Esophagus squamous epithelium (tissue), 5 donors: ENCODE data around the gene TMEM238. TPM values are rescaled to one million over a fixed set of nuclear protein-coding genes. Genes with fewer than 3 reads are reported as not detected.
"Not testable (repeated sequence)": the region's sequence is repeated elsewhere in the genome, so short reads cannot be mapped to it uniquely, and the experiment has no call there.

Experiments
- DNase-seq: peaks from one replicate; lab custom pipeline; 2025; lab: John Stamatoyannopoulos, UW
- H3K27ac ChIP-seq, 4 donors: fragments of 200-600 bp; sonication (generic); one replicate each; pipeline ENCODE4 v1.5.1; 2016 to 2019; ENCODE audit warnings: mild to moderate bottlenecking in 1 of 4
- H3K27me3 ChIP-seq, 4 donors: fragments of 200-600 bp; sonication (generic); 1 replicate in 3 of 4; 2 replicates in 1 of 4; pipeline versions ENCODE4 v1.5.1 to v1.6.0; 2017 to 2021; ENCODE audit warnings: antibody characterized with exemption in 1 of 4
- H3K36me3 ChIP-seq, 3 donors: fragments of 200-600 bp; sonication (generic); one replicate each; pipeline ENCODE4 v1.5.1; 2016 to 2019
- H3K4me1 ChIP-seq, 3 donors: fragments of 200-600 bp; sonication (generic); one replicate each; pipeline ENCODE4 v1.5.1; 2017 to 2019
- H3K4me3 ChIP-seq, 4 donors: fragments of 200-600 bp; sonication (generic); 1 replicate in 3 of 4; 2 replicates in 1 of 4; pipeline ENCODE4 v1.5.1; 2016 to 2019; ENCODE audit warnings: mild to moderate bottlenecking in 2 of 4, moderate library complexity in 1 of 4
- H3K9me3 ChIP-seq, 3 donors: fragments of 200-600 bp; sonication (generic); one replicate each; pipeline ENCODE4 v1.5.1; 2016 to 2019
- POLR2A ChIP-seq, 4 donors: fragments of 450-650 bp; IDR thresholded peaks; one replicate each; pipeline ENCODE4 v1.6.1; 2017; ENCODE audit warnings: antibody characterized with exemption in 4 of 4, mild to moderate bottlenecking in 4 of 4, moderate library complexity in 3 of 4
- WGBS, 2 donors: methylation state at CpG; one replicate each; pipeline ENCODE4 v1.1.5; 2018; 5-methylcytosine and 5-hydroxymethylcytosine counted together
- intact Hi-C: fragments of 100-400 bp; cut with DNase I; formaldehyde crosslinking; loops from one replicate; pipeline ENCODE4 v1.15.0; 2022
- total RNA-seq, 4 donors: library from RNA; depleted of rRNA; stranded (reverse); fragments of >200 nt; gene quantifications; one replicate each; pipeline ENCODE4 v1.1.0, GENCODE V29; 2016
- TF ChIP-seq, protein P1 (sequence below), 6 experiments: fragments of 450-650 bp in 4 of 6; fragments of 200-600 bp in 2 of 6; sonication (generic) in 2 of 6; IDR thresholded peaks; one replicate each; pipeline ENCODE4 v1.5.1; 2016 to 2019; ENCODE audit warnings: antibody characterized with exemption in 6 of 6, mild to moderate bottlenecking in 4 of 6, moderate library complexity in 4 of 6
- donor health status: DM: yes; HTN: yes; CAD: no.

TMEM238 gene
- total RNA-seq, 4 donors from 2014 or later = 11.9 to 41.8 (median 27.1) TPM

DNA sequence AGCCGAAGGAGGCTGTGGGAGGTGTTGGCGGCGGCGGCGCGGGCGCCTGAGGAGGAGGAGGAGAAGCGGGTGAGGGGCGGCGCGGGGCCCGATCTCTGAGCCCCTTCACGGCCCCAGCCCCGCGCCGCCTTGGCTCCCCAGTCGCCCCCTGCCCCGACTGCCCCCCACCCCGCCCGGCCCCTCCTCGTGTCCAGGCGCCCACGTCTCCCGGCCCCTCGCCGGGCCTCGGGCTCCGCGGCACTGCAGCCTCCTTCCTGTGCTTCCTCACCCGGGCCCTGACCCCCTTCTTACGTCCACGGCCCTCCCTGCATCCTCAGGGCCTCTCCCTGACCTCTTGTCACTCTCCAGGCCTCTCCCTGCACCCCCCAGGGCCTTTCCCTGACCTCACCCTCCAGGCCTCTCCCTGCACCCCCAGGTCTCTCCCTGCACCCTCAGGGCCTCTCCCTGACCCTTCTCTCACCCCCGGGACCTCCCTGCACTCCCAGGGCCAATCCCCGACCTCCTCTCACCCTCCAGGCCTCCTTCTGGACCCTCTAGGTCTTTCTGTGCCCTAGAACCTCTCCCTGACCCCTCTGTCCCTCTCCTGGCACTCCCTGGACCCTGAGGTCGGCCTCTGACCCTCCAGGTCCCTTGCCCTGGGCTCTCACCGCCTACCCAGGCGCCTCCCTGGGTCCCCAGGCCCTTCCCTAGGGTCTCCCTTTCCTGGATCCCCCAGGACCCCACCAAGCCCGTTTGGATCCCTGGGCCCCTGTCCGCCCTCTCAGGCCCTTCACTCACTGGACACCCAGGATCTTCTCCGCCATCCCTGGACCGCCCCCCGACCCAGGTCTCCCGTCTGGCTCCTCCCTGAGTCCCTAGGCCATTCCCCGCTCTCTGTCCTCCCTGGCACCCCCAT lies 44.0 kb downstream of the TMEM238 start:
- DNase-seq = no peak
- Histone ChIP-seq H3K9me3 (no peaks in the 10 kb centered on the region), H3K36me3 (peaks cover 3 to 25% (median 8%) of the 10 kb centered on the region in 3 donors), H3K4me1 (peaks cover 18 to 48% (median 20%) of the 10 kb centered on the region in 3 donors), H3K27me3 (peaks cover 0 to 9% (median 0%) of the 10 kb centered on the region in 4 donors), H3K27ac (peak overlapping the region; percentile 92 to 96 (median 96)), H3K4me3 (peak overlapping the region; percentile 65 to 81 (median 74))
- intact Hi-C loops = no loop called here
- 1 to 6% methylated on average over 18 to 31 of the region's 44 CpGs for WGBS, 2 donors
- TF ChIP-seq POLR2A (IDR thresholded peaks at IDR 0.05) = peak in 1 of 4 donors; percentile 97
- TF ChIP-seq, protein P1, sequence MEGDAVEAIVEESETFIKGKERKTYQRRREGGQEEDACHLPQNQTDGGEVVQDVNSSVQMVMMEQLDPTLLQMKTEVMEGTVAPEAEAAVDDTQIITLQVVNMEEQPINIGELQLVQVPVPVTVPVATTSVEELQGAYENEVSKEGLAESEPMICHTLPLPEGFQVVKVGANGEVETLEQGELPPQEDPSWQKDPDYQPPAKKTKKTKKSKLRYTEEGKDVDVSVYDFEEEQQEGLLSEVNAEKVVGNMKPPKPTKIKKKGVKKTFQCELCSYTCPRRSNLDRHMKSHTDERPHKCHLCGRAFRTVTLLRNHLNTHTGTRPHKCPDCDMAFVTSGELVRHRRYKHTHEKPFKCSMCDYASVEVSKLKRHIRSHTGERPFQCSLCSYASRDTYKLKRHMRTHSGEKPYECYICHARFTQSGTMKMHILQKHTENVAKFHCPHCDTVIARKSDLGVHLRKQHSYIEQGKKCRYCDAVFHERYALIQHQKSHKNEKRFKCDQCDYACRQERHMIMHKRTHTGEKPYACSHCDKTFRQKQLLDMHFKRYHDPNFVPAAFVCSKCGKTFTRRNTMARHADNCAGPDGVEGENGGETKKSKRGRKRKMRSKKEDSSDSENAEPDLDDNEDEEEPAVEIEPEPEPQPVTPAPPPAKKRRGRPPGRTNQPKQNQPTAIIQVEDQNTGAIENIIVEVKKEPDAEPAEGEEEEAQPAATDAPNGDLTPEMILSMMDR (IDR thresholded peaks at IDR 0.05) = no peak

DNA sequence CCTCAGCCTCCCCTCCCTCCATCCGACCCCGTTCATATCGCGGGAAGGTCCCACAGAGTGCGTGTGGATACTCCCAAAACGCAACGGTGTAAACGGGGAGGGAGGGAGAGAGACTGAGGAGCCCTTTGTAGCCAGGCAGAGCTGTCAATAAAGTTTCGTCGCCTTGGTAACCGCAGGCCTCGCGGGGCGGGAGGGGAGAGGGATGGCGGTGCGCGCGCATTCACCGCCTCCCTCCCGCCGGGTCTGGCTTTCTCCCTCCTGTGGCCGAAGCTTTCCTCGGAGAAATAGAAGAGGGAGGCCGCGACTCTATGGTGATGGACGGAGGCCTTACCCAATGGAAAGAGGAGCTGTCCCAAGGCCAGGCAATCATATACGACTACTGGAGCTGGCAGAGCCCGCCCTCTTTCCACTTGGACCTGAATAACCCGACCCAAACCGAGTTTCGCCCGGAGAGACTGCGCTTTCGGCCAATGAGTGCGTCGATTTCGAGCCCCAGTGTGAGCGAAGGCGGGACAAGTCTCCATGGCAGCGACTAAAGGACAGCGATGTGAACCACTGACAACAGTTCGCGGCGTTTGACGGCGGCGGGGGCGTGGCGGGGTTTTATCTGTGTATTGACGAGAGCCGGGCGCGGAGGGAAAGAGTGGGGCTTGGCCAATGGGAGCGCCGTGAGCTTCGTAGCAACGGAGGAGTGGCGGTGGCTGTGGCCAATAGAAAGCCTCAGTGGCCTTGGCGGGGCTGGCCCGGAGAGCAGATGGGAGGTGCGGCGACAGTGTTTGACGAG lies 44.8 kb downstream of the TMEM238 start, which contains the start of gene KMT5C:
Gene KMT5C, plus strand, starts transcription at position 772 of the 784 bp plus-strand sequence. CDS start 2,061 bp downstream, outside the sequence.
- DNase-seq = peak; percentile 100
- H3K27me3 ChIP-seq = peaks cover 0 to 11% (median 0%) of the 10 kb centered on the region in 4 donors
- TF ChIP-seq POLR2A (IDR thresholded peaks at IDR 0.05) = peak in 3 of 4 donors; percentile 28 to 95 (median 94)
- TF ChIP-seq, protein P1 (IDR thresholded peaks at IDR 0.05) = peak in 5 of 6 experiments; percentile 23 to 63 (median 51)
- H3K4me1 ChIP-seq = peaks cover 18 to 43% (median 20%) of the 10 kb centered on the region in 3 donors
- 0% methylated on average over 27 to 35 of the region's 63 CpGs for WGBS, 2 donors
- no peaks in the 10 kb centered on the region for H3K9me3 ChIP-seq
- intact Hi-C loops = no loop called here
- peak within 1 kb of the TSS; percentile 94 to 96 (median 96) for H3K27ac ChIP-seq
- peaks cover 3 to 25% (median 8%) of the 10 kb centered on the region in 3 donors for H3K36me3 ChIP-seq
- peak within 1 kb of the TSS; percentile 65 to 81 (median 74) for H3K4me3 ChIP-seq

DNA sequence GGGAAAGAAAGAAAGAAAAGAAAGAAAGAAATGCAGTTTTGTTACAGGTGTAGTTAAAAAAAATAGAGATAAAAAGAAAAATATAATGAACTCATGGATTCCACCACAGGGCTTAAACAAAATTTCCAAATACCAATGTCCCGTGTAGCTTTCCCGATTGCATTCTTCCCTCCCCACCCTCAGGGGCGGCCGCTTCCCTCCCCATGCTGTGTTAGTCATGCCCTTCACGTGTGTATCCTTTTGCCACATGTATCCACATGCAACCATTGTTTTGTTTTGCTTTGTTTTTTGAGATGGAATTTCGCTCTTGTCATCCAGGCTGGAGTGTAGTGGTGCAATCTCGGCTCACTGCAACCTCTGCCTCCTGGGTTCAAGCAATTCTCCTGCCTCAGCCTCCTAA lies 48.0 kb downstream of the TMEM238 start:
- TF ChIP-seq POLR2A (IDR thresholded peaks at IDR 0.05) = no peak
- TF ChIP-seq, protein P1 (IDR thresholded peaks at IDR 0.05) = no peak
- Histone ChIP-seq H3K4me3 (no peak overlapping the region), H3K27ac (no peak overlapping the region), H3K9me3 (no peaks in the 10 kb centered on the region), H3K27me3 (peaks cover 0 to 37% (median 0%) of the 10 kb centered on the region in 4 donors), H3K36me3 (no peaks in the 10 kb centered on the region), H3K4me1 (peaks cover 11 to 22% (median 13%) of the 10 kb centered on the region in 3 donors)
- DNase-seq = no peak
- intact Hi-C loops = no loop called here
- WGBS, 2 donors = 39% methylated on average over 7 of the region's 7 CpGs

DNA sequence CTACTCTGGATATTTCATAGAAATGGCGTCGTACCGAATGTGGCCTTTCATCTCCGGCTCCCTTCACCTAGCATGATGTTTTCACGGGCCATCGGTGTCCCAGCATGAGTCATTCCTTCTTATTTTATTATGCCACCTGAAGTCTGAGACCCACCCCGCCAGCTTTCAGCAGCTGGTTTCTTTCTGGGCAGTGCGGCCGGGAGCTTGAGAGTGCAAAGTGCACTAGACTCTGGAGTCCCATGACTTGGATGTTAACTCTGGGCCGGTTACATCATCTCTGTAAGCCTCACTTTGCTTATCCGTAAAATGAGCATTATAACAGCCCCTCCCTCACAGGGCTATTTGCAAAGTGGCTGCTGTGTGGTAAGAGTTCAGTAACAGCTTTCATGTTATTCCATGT lies 50.2 kb downstream of the TMEM238 start:
- no peaks in the 10 kb centered on the region for H3K9me3 ChIP-seq
- H3K36me3 ChIP-seq = no peaks in the 10 kb centered on the region
- TF ChIP-seq, protein P1 (IDR thresholded peaks at IDR 0.05) = no peak
- no peak for TF ChIP-seq POLR2A (IDR thresholded peaks at IDR 0.05)
- peaks cover 0 to 37% (median 0%) of the 10 kb centered on the region in 4 donors for H3K27me3 ChIP-seq
- H3K4me3 ChIP-seq = no peak overlapping the region
- intact Hi-C loops = no loop called here
- WGBS, 2 donors = 65 to 68% methylated on average over 11 of the region's 11 CpGs
- no peak overlapping the region for H3K27ac ChIP-seq
- no peak for DNase-seq
- peaks cover 0 to 8% (median 4%) of the 10 kb centered on the region in 3 donors for H3K4me1 ChIP-seq

- intact Hi-C loops = not testable (repeated sequence)
- 77 to 85% methylated on average over 6 of the region's 6 CpGs for WGBS, 2 donors
These were observed 54.3 kb downstream of the TMEM238 start for GRCh38 chr19:55329791-55330190.

More at GRCh38 chr19:55329791-55330190, 54.3 kb downstream of the TMEM238 start:
- not testable (repeated sequence) for H3K27ac ChIP-seq, DNase-seq, H3K4me1 ChIP-seq, H3K9me3 ChIP-seq, H3K36me3 ChIP-seq, H3K4me3 ChIP-seq
- H3K27me3 ChIP-seq = peaks cover 0 to 28% (median 0%) of the 10 kb centered on the region in 4 donors
